ENCODE results near the gene MERTK.
"Not testable (repeated sequence)": the region's sequence is repeated elsewhere in the genome, so short reads cannot be mapped to it uniquely, and the experiment has no call there.

MERTK gene

GRCh38 chr2:112029164-112029563 lies 130.8 kb downstream of the MERTK start:
- TF ChIP-seq, protein P1, sequence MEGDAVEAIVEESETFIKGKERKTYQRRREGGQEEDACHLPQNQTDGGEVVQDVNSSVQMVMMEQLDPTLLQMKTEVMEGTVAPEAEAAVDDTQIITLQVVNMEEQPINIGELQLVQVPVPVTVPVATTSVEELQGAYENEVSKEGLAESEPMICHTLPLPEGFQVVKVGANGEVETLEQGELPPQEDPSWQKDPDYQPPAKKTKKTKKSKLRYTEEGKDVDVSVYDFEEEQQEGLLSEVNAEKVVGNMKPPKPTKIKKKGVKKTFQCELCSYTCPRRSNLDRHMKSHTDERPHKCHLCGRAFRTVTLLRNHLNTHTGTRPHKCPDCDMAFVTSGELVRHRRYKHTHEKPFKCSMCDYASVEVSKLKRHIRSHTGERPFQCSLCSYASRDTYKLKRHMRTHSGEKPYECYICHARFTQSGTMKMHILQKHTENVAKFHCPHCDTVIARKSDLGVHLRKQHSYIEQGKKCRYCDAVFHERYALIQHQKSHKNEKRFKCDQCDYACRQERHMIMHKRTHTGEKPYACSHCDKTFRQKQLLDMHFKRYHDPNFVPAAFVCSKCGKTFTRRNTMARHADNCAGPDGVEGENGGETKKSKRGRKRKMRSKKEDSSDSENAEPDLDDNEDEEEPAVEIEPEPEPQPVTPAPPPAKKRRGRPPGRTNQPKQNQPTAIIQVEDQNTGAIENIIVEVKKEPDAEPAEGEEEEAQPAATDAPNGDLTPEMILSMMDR (IDR thresholded peaks at IDR 0.05; ENCODE audit: low read depth, low read length) = no peak
- DNase-seq (ENCODE audit: extremely low read depth, low read depth) = no peak

GRCh38 chr2:112031473-112032223 lies 133.2 kb downstream of the MERTK start:
- no peak for DNase-seq (ENCODE audit: extremely low read depth, low read depth)
- TF ChIP-seq, protein P1 (IDR thresholded peaks at IDR 0.05; ENCODE audit: low read depth, low read length) = no peak

GRCh38 chr2:112032224-112032586 lies 133.8 kb downstream of the MERTK start:
- DNase-seq (ENCODE audit: extremely low read depth, low read depth) = no peak
- TF ChIP-seq, protein P1 (IDR thresholded peaks at IDR 0.05; ENCODE audit: low read depth, low read length) = no peak

GRCh38 chr2:112032689-112033465 lies 134.5 kb downstream of the MERTK start:
- TF ChIP-seq, protein P1 (IDR thresholded peaks at IDR 0.05; ENCODE audit: low read depth, low read length) = no peak; the same call in none of the 2 replicates
- DNase-seq (ENCODE audit: extremely low read depth, low read depth) = no peak

DNA sequence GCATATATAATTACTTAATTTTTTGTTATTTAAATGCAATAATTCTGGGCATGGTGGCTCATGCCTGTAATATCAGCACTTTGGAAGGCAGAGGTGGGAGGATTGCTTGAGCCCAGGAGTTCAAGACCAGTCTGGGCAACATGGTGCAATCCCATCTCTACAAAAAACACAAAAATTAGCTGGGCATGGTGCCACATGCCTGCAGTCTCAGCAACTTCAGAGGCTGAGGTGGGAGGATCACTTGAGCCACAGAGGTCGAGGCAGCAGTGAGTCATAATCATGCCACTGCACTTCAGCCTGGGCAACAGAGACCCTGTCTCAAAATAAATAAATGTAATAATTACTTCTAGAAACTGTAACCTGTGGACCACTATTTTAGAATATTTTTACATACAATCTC lies 135.2 kb downstream of the MERTK start:
- TF ChIP-seq, protein P1 (IDR thresholded peaks at IDR 0.05; ENCODE audit: low read depth, low read length) = no peak
- no peak for DNase-seq (ENCODE audit: extremely low read depth, low read depth)

DNA sequence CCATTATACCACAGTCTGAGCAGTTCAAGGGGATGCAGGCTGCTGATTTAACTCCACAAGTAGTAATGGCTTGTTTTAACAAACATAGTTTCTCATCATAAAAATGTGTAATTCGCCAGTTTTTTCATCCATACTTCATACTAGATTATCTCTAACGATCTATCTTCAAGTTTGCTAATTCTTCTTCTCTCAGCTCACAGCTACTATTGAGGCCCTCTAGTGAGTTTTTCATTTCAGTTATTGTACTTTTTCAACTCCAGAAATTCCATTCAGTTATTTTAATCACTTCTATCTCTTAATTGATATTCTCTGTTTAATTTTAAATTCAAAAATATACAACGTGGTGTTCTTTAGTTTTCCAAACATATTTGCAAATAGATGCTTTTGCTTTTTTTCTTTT lies 136.5 kb downstream of the MERTK start:
- no peak for DNase-seq (ENCODE audit: extremely low read depth, low read depth)
- TF ChIP-seq, protein P1 (IDR thresholded peaks at IDR 0.05; ENCODE audit: low read depth, low read length) = no peak

GRCh38 chr2:112035786-112036185 lies 137.4 kb downstream of the MERTK start:
- TF ChIP-seq, protein P1 (IDR thresholded peaks at IDR 0.05; ENCODE audit: low read depth, low read length) = no peak
- no peak for DNase-seq (ENCODE audit: extremely low read depth, low read depth)

GRCh38 chr2:112039556-112039955 lies 141.1 kb downstream of the MERTK start:
- DNase-seq (ENCODE audit: extremely low read depth, low read depth) = not testable (repeated sequence)

DNA sequence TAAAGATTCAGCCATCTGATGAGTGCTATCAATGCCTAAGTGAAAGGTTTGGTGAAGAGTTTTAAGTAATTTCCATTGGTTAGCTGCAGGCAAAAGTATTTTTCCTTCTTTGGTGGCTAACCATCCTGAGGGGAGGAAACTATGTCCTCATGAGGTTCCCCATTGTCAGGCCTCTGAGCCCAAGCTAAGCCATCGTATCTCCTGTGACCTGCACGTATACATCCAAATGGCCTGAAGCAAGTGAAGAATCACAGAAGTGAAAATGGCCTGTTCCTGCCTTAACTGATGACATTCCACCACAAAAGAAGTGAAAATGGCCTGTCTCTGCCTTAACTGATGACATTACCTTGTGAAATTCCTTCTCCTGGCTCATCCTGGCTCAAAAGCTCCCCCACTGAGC lies 141.7 kb downstream of the MERTK start:
- not testable (repeated sequence) for DNase-seq (ENCODE audit: extremely low read depth, low read depth)

DNA sequence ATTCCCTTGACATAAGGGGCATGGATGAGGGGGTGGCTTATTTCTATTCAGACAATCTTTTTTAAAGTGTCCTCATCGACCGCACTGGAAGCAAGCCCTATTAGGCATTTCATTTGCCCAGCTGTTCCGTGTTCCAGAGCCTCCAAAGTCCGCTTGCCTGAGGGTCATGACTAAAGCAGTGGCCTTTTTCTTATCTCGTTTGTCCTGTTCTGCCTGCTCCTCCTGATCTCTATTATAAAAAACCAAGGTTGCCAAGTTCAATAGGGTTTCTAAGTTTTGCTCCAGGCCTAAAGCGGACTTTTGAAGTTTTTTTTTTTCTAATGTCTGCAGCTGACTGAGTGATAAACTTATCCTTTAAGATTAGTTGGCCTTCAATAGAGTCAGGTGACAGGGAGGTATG lies 143.1 kb downstream of the MERTK start:
- DNase-seq (ENCODE audit: extremely low read depth, low read depth) = not testable (repeated sequence)

Measured in AG09319 (cell line).